GM12878 (cell line): ENCODE results near the gene SLC38A2. TPM values are rescaled to one million over a fixed set of nuclear protein-coding genes. Genes with fewer than 3 reads are reported as not detected.
"Not testable (repeated sequence)": the region's sequence is repeated elsewhere in the genome, so short reads cannot be mapped to it uniquely, and the experiment has no call there.

Experiments
- ATAC-seq: fragments of 200-7000 bp; cut with Tn5 transposase; 3 replicates; pipeline ENCODE4 v1.9.1; 2020; ENCODE audit warnings: mild to moderate bottlenecking, moderate library complexity
- BruUV-seq: library from RNA; stranded (reverse); fragments of 400-500 nt; replicated peaks from 2 replicates; lab custom pipeline; 2021; lab: Mats Ljungman, UMichigan
- CTCF ChIA-PET: fragments of 300-600 bp; sonication (Branson Sonifier 250); formaldehyde crosslinking; extraction: SDS; loops from one replicate; lab custom pipeline; 2021; ENCODE audit warnings: inconsistent platforms; lab: Yijun Ruan, JAX
- POLR2A ChIA-PET: fragments of 350-600 bp; formaldehyde crosslinking; extraction: SDS; loops from one replicate; lab custom pipeline; 2021; ENCODE audit warnings: inconsistent platforms; lab: Charles Lee
- RAD21 ChIA-PET: fragments of 300-600 bp; sonication (Branson Sonifier 250); formaldehyde crosslinking; loops from one replicate; lab custom pipeline; 2023; ENCODE audit warnings: antibody characterized with exemption; ENCODE audit not compliant: unreplicated experiment; lab: Charles Lee
- SMC1A ChIA-PET: fragments of 300-600 bp; sonication (Branson Sonifier 250); formaldehyde crosslinking; loops from one replicate; lab custom pipeline; 2023; ENCODE audit not compliant: unreplicated experiment, uncharacterized antibody; lab: Charles Lee
- DNase-seq: peaks from one replicate; pipeline ENCODE4 v3.0.0-alpha.2; 2011; ENCODE audit warnings: low read depth, low spot score
- FAIRE-seq: peaks from 3 replicates; lab custom pipeline; 2011; peaks lifted over from hg19 to GRCh38; lab: Jason Lieb, UNC
- H2AFZ ChIP-seq: 2 replicates; pipeline ENCODE4 v1.6.0; 2011; ENCODE audit warnings: low read depth, low read length, control low read depth; ENCODE audit not compliant: control insufficient read depth
- H3K27ac ChIP-seq: 2 replicates; pipeline ENCODE4 v1.5.1; 2011; ENCODE audit warnings: control low read depth; ENCODE audit not compliant: control insufficient read depth, insufficient read depth
- H3K27me3 ChIP-seq, 2 experiments: replicated peaks in 1 of 2; 2 replicates each; pipeline versions ENCODE4 v1.6.0 to v1.6.1; 2011; ENCODE audit warnings: low read length in 1 of 2; ENCODE audit not compliant: control insufficient read depth in 2 of 2, insufficient read depth in 2 of 2
- H3K36me3 ChIP-seq, 2 experiments: 2 replicates each; pipeline ENCODE4 v1.5.1; 2011; ENCODE audit warnings: low read length in 1 of 2; ENCODE audit not compliant: control insufficient read depth in 2 of 2, insufficient read depth in 2 of 2
- H3K4me1 ChIP-seq: 2 replicates; pipeline ENCODE4 v1.6.1; 2011; ENCODE audit warnings: mild to moderate bottlenecking, low read length, moderate library complexity, mixed read lengths; ENCODE audit not compliant: control insufficient read depth, insufficient read depth
- H3K4me2 ChIP-seq: 2 replicates; pipeline ENCODE4 v1.6.0; 2011; ENCODE audit warnings: control low read depth; ENCODE audit not compliant: control insufficient read depth, insufficient read depth
- H3K4me3 ChIP-seq: fragments of 200-600 bp; sonication (generic); 2 replicates; pipeline ENCODE4 v1.5.1; 2016
- H3K79me2 ChIP-seq: 2 replicates; pipeline ENCODE4 v1.6.0; 2011; ENCODE audit warnings: low read length; ENCODE audit not compliant: control insufficient read depth, insufficient read depth
- H3K9ac ChIP-seq: 2 replicates; pipeline ENCODE4 v1.8.0; 2011; ENCODE audit warnings: low read length, control low read depth, mixed read lengths; ENCODE audit not compliant: control insufficient read depth, insufficient read depth
- H3K9me3 ChIP-seq: replicated peaks from 3 replicates; pipeline ENCODE4 v1.5.1; 2011; ENCODE audit warnings: mild to moderate bottlenecking, low read length; ENCODE audit not compliant: control insufficient read depth, insufficient read depth
- H4K20me1 ChIP-seq: 2 replicates; pipeline ENCODE4 v1.6.0; 2011; ENCODE audit not compliant: control insufficient read depth, insufficient read depth
- ASH2L ChIP-seq: fragments of 300-600, 200-600 bp; sonication (generic); IDR thresholded peaks from 2 replicates; pipeline ENCODE4 v1.6.1; 2017; ENCODE audit warnings: low read depth, mild to moderate bottlenecking, borderline replicate concordance
- CBX3 ChIP-seq: fragments of 200-600 bp; sonication (generic); IDR thresholded peaks from 2 replicates; pipeline ENCODE4 v1.6.1; 2016; ENCODE audit warnings: low read depth, borderline replicate concordance
- LARP7 ChIP-seq: fragments of 450-650 bp; IDR thresholded peaks from 2 replicates; pipeline ENCODE4 v1.6.1; 2017; ENCODE audit warnings: mild to moderate bottlenecking
- NR2F1 ChIP-seq: fragments of 450-650 bp; conservative IDR thresholded peaks from 2 replicates; pipeline ENCODE4 v1.6.1; 2017; ENCODE audit warnings: mild to moderate bottlenecking
- RFX5 ChIP-seq: IDR thresholded peaks from 2 replicates; pipeline ENCODE4 v1.6.1; 2011; ENCODE audit warnings: low read depth, low read length, improper control_type of control experiment
- SREBF1 ChIP-seq: IDR thresholded peaks from 2 replicates; pipeline ENCODE4 v1.6.1; 2012; ENCODE audit warnings: mild to moderate bottlenecking, low read length
- ZNF217 ChIP-seq: fragments of 450-650 bp; IDR thresholded peaks from 2 replicates; pipeline ENCODE4 v1.6.1; 2017; ENCODE audit warnings: antibody characterized with exemption, mild to moderate bottlenecking
- WGBS: methylation state at CpG from one replicate; pipeline ENCODE4 v1.1.6; 2016; ENCODE audit warnings: low lambda C conversion rate; ENCODE audit not compliant: insufficient replicate concordance, insufficient coverage; ENCODE audit errors: missing lambda C conversion rate; 5-methylcytosine and 5-hydroxymethylcytosine counted together
- in situ Hi-C: fragments of 300-500 bp; cut with MboI; formaldehyde crosslinking; loops from 9 replicates; pipeline ENCODE4 v1.14.3; 2018; ENCODE audit warnings: mixed read lengths
- intact Hi-C: fragments of 100-400 bp; cut with micrococcal nuclease; formaldehyde crosslinking; loops from one replicate; pipeline ENCODE4 v1.14.2; 2022; ENCODE audit not compliant: unreplicated experiment
- polyA plus RNA-seq, 11 experiments: library from polyadenylated mRNA; depleted of rRNA in 4 of 11; unstranded in 6 of 11; stranded (reverse) in 5 of 11; fragments of >200 nt; fragmentation: Nextera tagmentation in 4 of 11; fragmentation: Illumina TruSeq in 1 of 11; extraction: Ambion mirVana in 4 of 11; extraction: Trizol in 1 of 11; gene quantifications; 1 replicate in 1 of 11; 2 replicates in 10 of 11; pipeline versions ENCODE4 v1.2.1 to v1.2.3, GENCODE V29; 2011 to 2016; ENCODE audit warnings: inconsistent platforms in 2 of 11, missing spikeins in 2 of 11, low read depth in 1 of 11
- total RNA-seq, 4 experiments: library from RNA; depleted of rRNA in 3 of 4; stranded (reverse); fragments of >200 nt in 3 of 4; fragmentation: Illumina TruSeq in 1 of 4; extraction: Trizol in 1 of 4; gene quantifications; 2 replicates each; pipeline versions ENCODE4 v1.2.1 to v1.2.3, GENCODE V29; 2013 to 2021
- TF ChIP-seq, protein P1 (sequence below): IDR thresholded peaks from 2 replicates; pipeline ENCODE4 v1.6.1; 2012; ENCODE audit warnings: low read length, inconsistent platforms

SLC38A2 gene
- total and polyA plus RNA-seq, 10 of the 15 experiments (the other 5 are each of a cell fraction or from before 2014, with no cell fraction given): 36.2 to 118 (median 79.8) TPM

DNA sequence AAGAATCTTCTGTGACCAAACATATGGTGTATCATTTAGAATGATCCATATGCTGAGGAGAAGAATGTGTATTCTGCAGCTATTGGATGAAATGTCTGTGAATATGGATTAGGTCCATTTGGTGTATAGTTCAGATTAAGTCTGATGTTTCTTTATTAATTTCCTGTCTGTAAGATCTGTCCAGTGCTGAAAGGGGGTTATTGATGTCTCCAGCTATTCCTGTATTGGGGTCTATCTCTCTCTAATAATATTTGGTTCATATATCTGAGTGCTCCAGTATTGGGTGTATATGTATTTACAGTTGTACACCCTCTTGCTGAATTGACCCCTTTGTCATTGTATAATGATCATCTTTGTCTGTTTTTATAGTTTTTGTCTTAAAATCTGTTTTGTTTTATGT lies 33.5 kb downstream of the SLC38A2 start:
- H3K79me2 ChIP-seq: no peaks in the 10 kb centered on the region
- no TSS peak for BruUV-seq
- no peak overlapping the region for H3K27ac ChIP-seq
- in situ Hi-C loops: loop anchor here (10.0 kb wide), 1 partner anchor 676 kb away; no protein-coding TSS in a partner anchor
- H2AFZ ChIP-seq: no peak overlapping the region
- H3K27me3 ChIP-seq: no peaks in the 10 kb centered on the region
- H3K4me2 ChIP-seq: no peak overlapping the region
- H3K4me1 ChIP-seq: no peaks in the 10 kb centered on the region
- ATAC-seq (no peak), DNase-seq (no peak)
- no peaks in the 10 kb centered on the region for H4K20me1 ChIP-seq
- RAD21 ChIA-PET: no interaction called here
- H3K9ac ChIP-seq: no peak overlapping the region
- SMC1A ChIA-PET: no interaction called here
- CTCF ChIA-PET: interaction anchor here (0.7 to 1.0 kb wide), 2 partner anchors 10 to 214 kb away, joined by 3 to 4 read pairs; no protein-coding TSS in a partner anchor
- POLR2A ChIA-PET: no interaction called here
- H3K9me3 ChIP-seq: no peaks in the 10 kb centered on the region
- H3K4me3 ChIP-seq: no peak overlapping the region
- TF ChIP-seq LARP7 (no peak), SREBF1 (no peak), RFX5 (no peak)
- TF ChIP-seq, all 136 proteins: peak for 0
- no peaks in the 10 kb centered on the region for H3K36me3 ChIP-seq
- no peak for FAIRE-seq
- intact Hi-C loops: no loop called here

DNA sequence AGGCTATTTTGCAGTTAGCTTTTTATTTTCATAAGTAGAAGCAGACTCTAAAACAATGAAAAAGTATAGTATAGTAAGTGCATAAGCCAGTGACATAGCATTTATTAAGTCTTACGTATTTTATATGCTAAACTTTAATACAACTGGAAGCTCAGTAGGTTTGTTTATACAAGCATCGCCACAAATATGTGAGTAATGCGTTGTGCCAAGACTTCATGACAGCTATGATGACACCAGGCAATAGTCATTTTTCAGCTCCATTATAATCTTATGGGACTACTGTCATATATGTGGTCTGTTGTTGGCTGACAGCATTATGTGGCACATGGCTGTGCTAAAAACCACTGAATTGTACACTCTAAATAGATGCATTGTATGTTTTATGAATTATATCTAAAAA lies 40.3 kb downstream of the SLC38A2 start:
- 68% methylated on average over 3 of the region's 3 CpGs for WGBS
- no peak for DNase-seq

DNA sequence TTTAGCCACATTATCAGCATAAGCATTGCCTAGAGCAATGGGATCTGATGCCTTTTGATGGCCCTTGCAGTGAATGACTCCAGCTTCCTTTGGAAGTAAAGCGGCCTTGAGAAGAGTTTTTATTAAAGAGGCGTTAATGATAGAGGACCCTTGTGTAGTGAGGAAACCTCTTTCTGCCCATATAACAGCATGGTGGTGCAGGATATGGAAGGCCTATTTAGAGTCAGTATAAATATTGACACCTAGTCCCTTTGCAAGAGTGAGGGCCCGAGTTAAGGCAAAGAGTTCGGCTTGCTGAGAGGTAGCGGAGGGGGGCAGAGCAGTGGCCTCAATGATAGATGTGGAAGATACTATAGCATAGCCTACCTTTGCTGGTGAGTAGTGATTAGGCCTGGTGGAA lies 47.5 kb downstream of the SLC38A2 start:
- RAD21 ChIA-PET, H3K9me3 ChIP-seq, DNase-seq, in situ Hi-C loops, H3K4me2 ChIP-seq, H2AFZ ChIP-seq, H4K20me1 ChIP-seq, H3K27ac ChIP-seq, H3K79me2 ChIP-seq, POLR2A ChIA-PET, H3K36me3 ChIP-seq, CTCF ChIA-PET, H3K9ac ChIP-seq, BruUV-seq, H3K4me3 ChIP-seq, FAIRE-seq, ATAC-seq, H3K4me1 ChIP-seq, SMC1A ChIA-PET, intact Hi-C loops, H3K27me3 ChIP-seq: not testable (repeated sequence)
- WGBS: 68% methylated on average over 5 of the region's 5 CpGs

More for the DNA sequence above, 40.3 kb downstream of the SLC38A2 start:
- ATAC-seq: no peak
- in situ Hi-C loops: loop anchor here (10.0 kb wide), 1 partner anchor 683 kb away; no protein-coding TSS in a partner anchor
- CTCF ChIA-PET: interaction anchor here (0.8 to 1.4 kb wide), 3 partner anchors 181 to 324 kb away, joined by 3 read pairs; no protein-coding TSS in a partner anchor
- intact Hi-C loops: no loop called here
- FAIRE-seq: no peak
- SMC1A ChIA-PET: interaction anchor here (0.8 to 1.4 kb wide), 3 partner anchors 19 to 207 kb away, joined by 3 read pairs; no protein-coding TSS in a partner anchor
- BruUV-seq: no TSS peak
- Histone ChIP-seq H3K79me2 (no peaks in the 10 kb centered on the region), H3K9ac (no peak overlapping the region), H3K4me2 (no peak overlapping the region), H3K27me3 (no peaks in the 10 kb centered on the region), H4K20me1 (no peaks in the 10 kb centered on the region), H2AFZ (no peak overlapping the region), H3K4me3 (no peak overlapping the region), H3K9me3 (peaks cover 4% of the 10 kb centered on the region; the same call in 2 of the 3 replicates), H3K4me1 (no peaks in the 10 kb centered on the region), H3K36me3 (no peaks in the 10 kb centered on the region), H3K27ac (no peak overlapping the region)
- RAD21 ChIA-PET: no interaction called here
- POLR2A ChIA-PET: no interaction called here
- TF ChIP-seq ASH2L (no peak), ZNF217 (no peak), CBX3 (no peak), NR2F1 (no peak), RFX5 (no peak)
- TF ChIP-seq, protein P1, sequence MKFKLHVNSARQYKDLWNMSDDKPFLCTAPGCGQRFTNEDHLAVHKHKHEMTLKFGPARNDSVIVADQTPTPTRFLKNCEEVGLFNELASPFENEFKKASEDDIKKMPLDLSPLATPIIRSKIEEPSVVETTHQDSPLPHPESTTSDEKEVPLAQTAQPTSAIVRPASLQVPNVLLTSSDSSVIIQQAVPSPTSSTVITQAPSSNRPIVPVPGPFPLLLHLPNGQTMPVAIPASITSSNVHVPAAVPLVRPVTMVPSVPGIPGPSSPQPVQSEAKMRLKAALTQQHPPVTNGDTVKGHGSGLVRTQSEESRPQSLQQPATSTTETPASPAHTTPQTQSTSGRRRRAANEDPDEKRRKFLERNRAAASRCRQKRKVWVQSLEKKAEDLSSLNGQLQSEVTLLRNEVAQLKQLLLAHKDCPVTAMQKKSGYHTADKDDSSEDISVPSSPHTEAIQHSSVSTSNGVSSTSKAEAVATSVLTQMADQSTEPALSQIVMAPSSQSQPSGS: no peak
